ENCODE data around the gene LCP2. TPM values are rescaled to one million over a fixed set of nuclear protein-coding genes. Genes with fewer than 3 reads are reported as not detected.

Gene LCP2
- total and polyA plus RNA-seq, 2 experiments from 2014 or later, result 0.80 TPM; not detected in 1

- Histone ChIP-seq H4K20me1 (ENCODE audit: insufficient read depth, poor library complexity, severe bottlenecking) (no peaks in the 10 kb centered on the region), H3K9me3 (ENCODE audit: low read depth) (no peaks in the 10 kb centered on the region), H3K9me2 (replicated peaks; ENCODE audit: insufficient read depth) (no peaks in the 10 kb centered on the region), H3K36me3 (replicated peaks; ENCODE audit: insufficient read depth, low read depth) (no peaks in the 10 kb centered on the region), H3K27ac (no peak overlapping the region), H3K4me2 (no peak overlapping the region), H2AFZ (no peak overlapping the region), H3K4me1 (ENCODE audit: insufficient read depth) (no peaks in the 10 kb centered on the region), H3K79me2 (no peaks in the 10 kb centered on the region), H3K4me3 (no peak overlapping the region), H3K27me3 (no peaks in the 10 kb centered on the region)
- WGBS (ENCODE audit: low lambda C conversion rate, missing lambda C conversion rate), result 81% methylated on average over 4 of the region's 4 CpGs
- no peak for DNase-seq (ENCODE audit: low spot score)
- no peak for TF ChIP-seq EZH2phosphoT487 (IDR thresholded peaks at IDR 0.05; ENCODE audit: low read depth, severe bottlenecking, unreplicated experiment)
- peak; percentile 32 for TF ChIP-seq CTCF (IDR thresholded peaks at IDR 0.05; ENCODE audit: poor library complexity)
- TF ChIP-seq EZH2 (IDR thresholded peaks at IDR 0.05; ENCODE audit: borderline replicate concordance), result no peak
Measured at GRCh38 chr5:170338933-170339779, 41.6 kb upstream of the LCP2 start.

- Histone ChIP-seq H3K79me2 (no peaks in the 10 kb centered on the region), H3K9me3 (ENCODE audit: low read depth) (no peaks in the 10 kb centered on the region), H3K4me2 (no peak overlapping the region), H3K27me3 (no peaks in the 10 kb centered on the region), H3K9me2 (replicated peaks; ENCODE audit: insufficient read depth) (no peaks in the 10 kb centered on the region), H2AFZ (no peak overlapping the region), H3K4me1 (ENCODE audit: insufficient read depth) (no peaks in the 10 kb centered on the region), H3K36me3 (replicated peaks; ENCODE audit: insufficient read depth, low read depth) (no peaks in the 10 kb centered on the region), H3K4me3 (no peak overlapping the region), H4K20me1 (ENCODE audit: insufficient read depth, poor library complexity, severe bottlenecking) (no peaks in the 10 kb centered on the region), H3K27ac (no peak overlapping the region)
- no peak for DNase-seq (ENCODE audit: low spot score)
- 85% methylated on average over 4 of the region's 4 CpGs for whole genome bisulfite sequencing (ENCODE audit: low lambda C conversion rate, missing lambda C conversion rate)
- no peak for TF ChIP-seq EZH2phosphoT487 (IDR thresholded peaks at IDR 0.05; ENCODE audit: low read depth, severe bottlenecking, unreplicated experiment)
Measured at GRCh38 chr5:170338291-170338690, 40.7 kb upstream of the LCP2 start.

- Histone ChIP-seq H3K4me2 (no peak overlapping the region), H2AFZ (no peak overlapping the region), H3K79me2 (no peaks in the 10 kb centered on the region), H3K27ac (no peak overlapping the region), H3K9me2 (replicated peaks; ENCODE audit: insufficient read depth) (no peaks in the 10 kb centered on the region), H3K36me3 (replicated peaks; ENCODE audit: insufficient read depth, low read depth) (no peaks in the 10 kb centered on the region), H3K4me1 (ENCODE audit: insufficient read depth) (no peaks in the 10 kb centered on the region), H3K4me3 (no peak overlapping the region), H3K9me3 (ENCODE audit: low read depth) (no peaks in the 10 kb centered on the region), H4K20me1 (ENCODE audit: insufficient read depth, poor library complexity, severe bottlenecking) (no peaks in the 10 kb centered on the region), H3K27me3 (no peaks in the 10 kb centered on the region)
- no peak for DNase-seq (ENCODE audit: low spot score)
- TF ChIP-seq EZH2 (IDR thresholded peaks at IDR 0.05; ENCODE audit: borderline replicate concordance) (no peak), CTCF (IDR thresholded peaks at IDR 0.05; ENCODE audit: poor library complexity) (no peak), EZH2phosphoT487 (IDR thresholded peaks at IDR 0.05; ENCODE audit: low read depth, severe bottlenecking, unreplicated experiment) (no peak)
- WGBS (ENCODE audit: low lambda C conversion rate, missing lambda C conversion rate), result 72% methylated on average over 9 of the region's 9 CpGs
Measured at GRCh38 chr5:170337045-170337733, 39.6 kb upstream of the LCP2 start.

- no peaks in the 10 kb centered on the region for H3K4me1 ChIP-seq (ENCODE audit: insufficient read depth)
- no peaks in the 10 kb centered on the region for H3K9me2 ChIP-seq (replicated peaks; ENCODE audit: insufficient read depth)
- no peak overlapping the region for H3K4me2 ChIP-seq
- H4K20me1 ChIP-seq (ENCODE audit: insufficient read depth, poor library complexity, severe bottlenecking), result no peaks in the 10 kb centered on the region
- no peaks in the 10 kb centered on the region for H3K79me2 ChIP-seq
- H2AFZ ChIP-seq, result no peak overlapping the region
- H3K27ac ChIP-seq, result no peak overlapping the region
- WGBS (ENCODE audit: low lambda C conversion rate, missing lambda C conversion rate), result 97% methylated on average over 6 of the region's 6 CpGs
- TF ChIP-seq EZH2phosphoT487 (IDR thresholded peaks at IDR 0.05; ENCODE audit: low read depth, severe bottlenecking, unreplicated experiment), result no peak
- no peak for TF ChIP-seq CTCF (IDR thresholded peaks at IDR 0.05; ENCODE audit: poor library complexity)
- no peak for TF ChIP-seq EZH2 (IDR thresholded peaks at IDR 0.05; ENCODE audit: borderline replicate concordance)
- no peaks in the 10 kb centered on the region for H3K9me3 ChIP-seq (ENCODE audit: low read depth)
- no peak overlapping the region for H3K4me3 ChIP-seq
- DNase-seq (ENCODE audit: low spot score), result no peak
- no peaks in the 10 kb centered on the region for H3K36me3 ChIP-seq (replicated peaks; ENCODE audit: insufficient read depth, low read depth)
- no peaks in the 10 kb centered on the region for H3K27me3 ChIP-seq
Measured at GRCh38 chr5:170336065-170336464, 38.5 kb upstream of the LCP2 start.

Data from hepatocyte (in vitro differentiated cells).